OCI-LY1 (cell line): ENCODE measurements around the gene TRAPPC14.
"Not testable (repeated sequence)": the region's sequence is repeated elsewhere in the genome, so short reads cannot be mapped to it uniquely, and the experiment has no call there.

Experiments used
- H2AFZ ChIP-seq: fragments of 200-600 bp; sonication (generic), shearing (Covaris generic); 2 replicates; pipeline ENCODE4 v1.6.0; 2014; ENCODE audit warnings: antibody characterized with exemption, mild to moderate bottlenecking, low read length
- H3F3A ChIP-seq: fragments of 200-600 bp; sonication (generic), shearing (Covaris generic); 2 replicates; pipeline ENCODE4 v1.6.0; 2014; ENCODE audit warnings: mild to moderate bottlenecking, antibody characterized with exemption, low read length, moderate library complexity; ENCODE audit not compliant: insufficient read depth
- H3K27ac ChIP-seq: fragments of 200-600 bp; sonication (generic); 2 replicates; pipeline ENCODE4 v1.5.1; 2014; ENCODE audit warnings: low read length, mixed run types, mild to moderate bottlenecking, low read depth; ENCODE audit not compliant: poor library complexity, severe bottlenecking
- H3K27me3 ChIP-seq: fragments of 200-600 bp; sonication (generic); 2 replicates; pipeline ENCODE4 v1.6.0; 2014; ENCODE audit warnings: antibody characterized with exemption, mild to moderate bottlenecking, low read length, moderate library complexity; ENCODE audit not compliant: insufficient read depth
- H3K36me3 ChIP-seq: fragments of 200-600 bp; sonication (generic); 2 replicates; pipeline ENCODE4 v1.6.1; 2014; ENCODE audit warnings: mild to moderate bottlenecking, antibody characterized with exemption, low read length, moderate library complexity, mixed read lengths; ENCODE audit not compliant: insufficient read depth
- H3K4me1 ChIP-seq: fragments of 200-600 bp; sonication (generic); 2 replicates; pipeline ENCODE4 v1.5.1; 2014; ENCODE audit warnings: mild to moderate bottlenecking, low read length, moderate library complexity; ENCODE audit not compliant: insufficient read depth, severe bottlenecking
- H3K4me2 ChIP-seq: fragments of 200-600 bp; sonication (generic), shearing (Covaris generic); 2 replicates; pipeline ENCODE4 v1.6.1; 2014; ENCODE audit warnings: low read length
- H3K4me3 ChIP-seq: fragments of 200-600 bp; sonication (generic); 2 replicates; pipeline ENCODE4 v1.5.1; 2014; ENCODE audit warnings: low read length, low read depth, mild to moderate bottlenecking, mixed read lengths; ENCODE audit not compliant: poor library complexity, severe bottlenecking
- H3K79me2 ChIP-seq: fragments of 200-600 bp; shearing (Covaris generic); 2 replicates; pipeline ENCODE4 v1.6.1; 2016; ENCODE audit warnings: mixed run types, low read length, mixed read lengths; ENCODE audit not compliant: insufficient read depth
- H3K9ac ChIP-seq: fragments of 200-600 bp; sonication (generic), shearing (Covaris generic); 2 replicates; pipeline ENCODE4 v1.6.1; 2014; ENCODE audit warnings: mild to moderate bottlenecking, low read length, mixed read lengths
- H3K9me2 ChIP-seq: fragments of 200-600 bp; sonication (generic), shearing (Covaris generic); 2 replicates; pipeline ENCODE4 v1.6.1; 2014; ENCODE audit warnings: low read depth, mild to moderate bottlenecking, low read length, mixed read lengths
- H3K9me3 ChIP-seq: fragments of 200-600 bp; shearing (Covaris generic); 2 replicates; pipeline ENCODE4 v1.6.1; 2014; ENCODE audit warnings: low read length, mixed read lengths
- H4K20me1 ChIP-seq: fragments of 200-600 bp; sonication (generic), shearing (Covaris generic); 2 replicates; pipeline ENCODE4 v1.6.0; 2016; ENCODE audit warnings: mild to moderate bottlenecking, low read length; ENCODE audit not compliant: insufficient read depth
- CTCF ChIP-seq: fragments of 200-600 bp; sonication (generic), shearing (Covaris generic); IDR thresholded peaks from 2 replicates; pipeline ENCODE4 v1.5.1; 2017; ENCODE audit warnings: mild to moderate bottlenecking, antibody characterized with exemption, low read length, moderate library complexity, mixed read lengths
- EZH2 ChIP-seq: fragments of 200-600 bp; sonication (generic), shearing (Covaris generic); IDR thresholded peaks from 2 replicates; pipeline ENCODE4 v1.8.0; 2017; ENCODE audit warnings: borderline replicate concordance, mixed run types, mild to moderate bottlenecking, antibody characterized with exemption, low read length, moderate library complexity, mixed read lengths

The TRAPPC14 gene

GRCh38 chr7:100148559-100149328 lies 9.8 kb downstream of the TRAPPC14 start, which contains the start of gene LAMTOR4:
LAMTOR4 (plus strand) TSS chr7:100148918; CDS start chr7:100148973, 55 bp downstream.
- Histone ChIP-seq H3K4me1 (peaks cover 46% of the 10 kb centered on the region), H3K9ac (peak within 1 kb of the TSS; percentile 86), H3K79me2 (peaks cover 11% of the 10 kb centered on the region), H3K9me2 (no peaks in the 10 kb centered on the region), H3F3A (peaks cover 5% of the 10 kb centered on the region; the same call in 1 of the 2 replicates), H3K36me3 (peaks cover 26% of the 10 kb centered on the region; the same call in 1 of the 2 replicates), H2AFZ (peak within 1 kb of the TSS; percentile 41), H4K20me1 (no peaks in the 10 kb centered on the region), H3K4me3 (peak within 1 kb of the TSS; percentile 79), H3K27me3 (no peaks in the 10 kb centered on the region), H3K9me3 (no peaks in the 10 kb centered on the region), H3K27ac (peak within 1 kb of the TSS; percentile 70), H3K4me2 (peak within 1 kb of the TSS; percentile 86)
- no peak for TF ChIP-seq CTCF
- no peak for TF ChIP-seq EZH2

GRCh38 chr7:100148225-100148558 lies 10.3 kb downstream of the TRAPPC14 start:
- no peak for TF ChIP-seq CTCF
- no peak for TF ChIP-seq EZH2
- H3K27me3 ChIP-seq = no peaks in the 10 kb centered on the region
- peak overlapping the region; percentile 79 for H3K4me2 ChIP-seq
- peak overlapping the region; percentile 70 for H3K27ac ChIP-seq
- H3F3A ChIP-seq = peaks cover 5% of the 10 kb centered on the region; the same call in 1 of the 2 replicates
- H3K4me3 ChIP-seq = peak overlapping the region; percentile 79
- H2AFZ ChIP-seq = peak overlapping the region; percentile 41
- peaks cover 20% of the 10 kb centered on the region; the same call in 1 of the 2 replicates for H3K36me3 ChIP-seq
- no peaks in the 10 kb centered on the region for H4K20me1 ChIP-seq
- peaks cover 40% of the 10 kb centered on the region for H3K4me1 ChIP-seq
- no peaks in the 10 kb centered on the region for H3K9me3 ChIP-seq
- H3K79me2 ChIP-seq = peaks cover 11% of the 10 kb centered on the region
- peak overlapping the region; percentile 69 for H3K9ac ChIP-seq
- no peaks in the 10 kb centered on the region for H3K9me2 ChIP-seq

GRCh38 chr7:100147278-100147677 lies 11.2 kb downstream of the TRAPPC14 start:
- TF ChIP-seq EZH2 (no peak), CTCF (no peak)
- Histone ChIP-seq H2AFZ (no peak overlapping the region), H3K4me3 (no peak overlapping the region)

GRCh38 chr7:100146350-100146749 lies 12.2 kb downstream of the TRAPPC14 start:
- H4K20me1 ChIP-seq, H3F3A ChIP-seq, H3K4me3 ChIP-seq, H3K27ac ChIP-seq, H3K36me3 ChIP-seq, H3K4me2 ChIP-seq, H3K27me3 ChIP-seq, H3K9me3 ChIP-seq, H3K9me2 ChIP-seq, H2AFZ ChIP-seq, H3K9ac ChIP-seq: not testable (repeated sequence)
- peaks cover 11% of the 10 kb centered on the region for H3K79me2 ChIP-seq
- peaks cover 23% of the 10 kb centered on the region for H3K4me1 ChIP-seq

More at GRCh38 chr7:100147278-100147677, 11.2 kb downstream of the TRAPPC14 start:
- H3K4me1 ChIP-seq = peaks cover 31% of the 10 kb centered on the region
- no peaks in the 10 kb centered on the region for H3K9me2 ChIP-seq
- no peaks in the 10 kb centered on the region for H4K20me1 ChIP-seq
- no peaks in the 10 kb centered on the region for H3K27me3 ChIP-seq
- no peak overlapping the region for H3K4me2 ChIP-seq
- H3F3A ChIP-seq = peaks cover 5% of the 10 kb centered on the region; the same call in 1 of the 2 replicates
- no peaks in the 10 kb centered on the region for H3K9me3 ChIP-seq
- H3K27ac ChIP-seq = no peak overlapping the region
- no peak overlapping the region for H3K9ac ChIP-seq
- H3K36me3 ChIP-seq = peaks cover 13% of the 10 kb centered on the region; the same call in 1 of the 2 replicates
- H3K79me2 ChIP-seq = peaks cover 11% of the 10 kb centered on the region
